ENCODE measurements around the gene EXOC6. TPM values are rescaled to one million over a fixed set of nuclear protein-coding genes. Genes with fewer than 3 reads are reported as not detected.

Gene EXOC6
- total and polyA plus RNA-seq, 10 of the 15 experiments (the other 5 are each of a cell fraction or from before 2014, with no cell fraction given), result 7.6 to 53.8 (median 13.3) TPM

DNA sequence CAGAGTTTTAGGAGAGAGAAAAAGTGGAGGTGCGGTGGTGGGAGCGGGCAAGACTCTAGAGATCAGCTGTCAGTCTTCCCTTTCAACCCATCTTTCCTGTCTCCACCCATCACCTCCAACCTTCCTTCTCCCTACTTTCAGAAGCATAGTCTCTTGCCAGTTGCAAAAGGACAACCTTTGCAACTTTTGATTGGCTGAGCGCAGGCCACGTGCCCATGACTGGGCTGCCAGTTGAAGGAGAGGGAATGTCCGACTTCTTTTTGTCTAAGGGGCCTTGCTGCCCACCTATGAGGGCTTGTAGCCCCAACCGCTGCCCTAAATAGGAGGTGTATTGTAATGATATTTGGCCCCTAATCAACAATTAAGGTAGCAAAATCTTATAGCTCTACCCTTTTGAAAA is 238.0 kb downstream of the EXOC6 start:
- DNase-seq (ENCODE audit: low read depth, low spot score) (no peak), ATAC-seq (no peak), FAIRE-seq (no peak)
- SMC1A ChIA-PET (ENCODE audit: uncharacterized antibody, unreplicated experiment), result interaction anchor here (0.8 to 1.3 kb wide), 3 partner anchors 24 to 396 kb away, joined by 3 to 4 read pairs (median 3); partner anchors contain the start of gene MYOF
- POLR2A ChIA-PET, result no interaction called here
- intact Hi-C loops (cut with micrococcal nuclease; ENCODE audit: unreplicated experiment) (no loop called here), in situ Hi-C loops (cut with MboI) (no loop called here)
- Histone ChIP-seq H3K79me2 (ENCODE audit: control insufficient read depth, insufficient read depth, low read length) (no peaks in the 10 kb centered on the region), H3K4me1 (ENCODE audit: control insufficient read depth, insufficient read depth, low read length) (peaks cover 5% of the 10 kb centered on the region; the same call in 1 of the 2 replicates), H4K20me1 (ENCODE audit: control insufficient read depth, insufficient read depth) (no peaks in the 10 kb centered on the region), H3K27me3 (replicated peaks in 1 of 2; ENCODE audit: control insufficient read depth in 2 of 2, insufficient read depth in 2 of 2, low read length in 1 of 2) (no peaks in the 10 kb centered on the region; a peak in 1 of 4 replicates), H3K9me3 (replicated peaks; ENCODE audit: control insufficient read depth, insufficient read depth, low read length) (no peaks in the 10 kb centered on the region), H3K9ac (ENCODE audit: control insufficient read depth, insufficient read depth, low read length) (no peak overlapping the region), H2AFZ (ENCODE audit: control insufficient read depth, low read depth, low read length) (no peak overlapping the region), H3K27ac (ENCODE audit: control insufficient read depth, insufficient read depth) (no peak overlapping the region), H3K36me3 (ENCODE audit: control insufficient read depth in 2 of 2, insufficient read depth in 2 of 2, low read length in 1 of 2) (no peaks in the 10 kb centered on the region), H3K4me2 (ENCODE audit: control insufficient read depth, insufficient read depth) (no peak overlapping the region), H3K4me3 (no peak overlapping the region)
- TF ChIP-seq ZZZ3 (IDR thresholded peaks at IDR 0.05; ENCODE audit: control insufficient read depth, insufficient read length, low read depth) (no peak), KLF5 (IDR thresholded peaks at IDR 0.05; ENCODE audit: partially characterized antibody) (no peak), NBN (IDR thresholded peaks at IDR 0.05) (no peak), DPF2 (IDR thresholded peaks at IDR 0.05) (no peak), PAX8 (IDR thresholded peaks at IDR 0.05) (no peak), HDAC6 (IDR thresholded peaks at IDR 0.05; ENCODE audit: unreplicated experiment) (no peak), ATF3 (IDR thresholded peaks at IDR 0.05; ENCODE audit: borderline replicate concordance, extremely low read depth, low read depth, low read length) (no peak)
- TF ChIP-seq, protein P1, sequence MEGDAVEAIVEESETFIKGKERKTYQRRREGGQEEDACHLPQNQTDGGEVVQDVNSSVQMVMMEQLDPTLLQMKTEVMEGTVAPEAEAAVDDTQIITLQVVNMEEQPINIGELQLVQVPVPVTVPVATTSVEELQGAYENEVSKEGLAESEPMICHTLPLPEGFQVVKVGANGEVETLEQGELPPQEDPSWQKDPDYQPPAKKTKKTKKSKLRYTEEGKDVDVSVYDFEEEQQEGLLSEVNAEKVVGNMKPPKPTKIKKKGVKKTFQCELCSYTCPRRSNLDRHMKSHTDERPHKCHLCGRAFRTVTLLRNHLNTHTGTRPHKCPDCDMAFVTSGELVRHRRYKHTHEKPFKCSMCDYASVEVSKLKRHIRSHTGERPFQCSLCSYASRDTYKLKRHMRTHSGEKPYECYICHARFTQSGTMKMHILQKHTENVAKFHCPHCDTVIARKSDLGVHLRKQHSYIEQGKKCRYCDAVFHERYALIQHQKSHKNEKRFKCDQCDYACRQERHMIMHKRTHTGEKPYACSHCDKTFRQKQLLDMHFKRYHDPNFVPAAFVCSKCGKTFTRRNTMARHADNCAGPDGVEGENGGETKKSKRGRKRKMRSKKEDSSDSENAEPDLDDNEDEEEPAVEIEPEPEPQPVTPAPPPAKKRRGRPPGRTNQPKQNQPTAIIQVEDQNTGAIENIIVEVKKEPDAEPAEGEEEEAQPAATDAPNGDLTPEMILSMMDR (IDR thresholded peaks at IDR 0.05 in 2 of 3, conservative IDR thresholded peaks at IDR 0.05 in 1 of 3; ENCODE audit: control insufficient read depth in 2 of 3, extremely low read depth in 1 of 3, insufficient read depth in 1 of 3, low read depth in 3 of 3, low read length in 3 of 3), result no peak
- BruUV-seq (replicated peaks), result no TSS peak
- WGBS (ENCODE audit: insufficient coverage, insufficient replicate concordance, low lambda C conversion rate, missing lambda C conversion rate), result 45% methylated on average over 6 of the region's 6 CpGs
- RAD21 ChIA-PET (ENCODE audit: unreplicated experiment), result interaction anchor here (1.9 kb wide), 1 partner anchor 20 kb away, joined by 4 read pairs; no protein-coding TSS in a partner anchor
- CTCF ChIA-PET, result interaction anchor here (1.3 kb wide), 1 partner anchor 29 kb away, joined by 3 read pairs; no protein-coding TSS in a partner anchor
